Mesenchymal stem cell (in vitro differentiated cells and primary cell): Measurements from ENCODE around the gene STX16.

ENCODE experiments used
- DNase-seq: peaks from one replicate; pipeline ENCODE4 v3.0.0-alpha.2; 2013
- H2AFZ ChIP-seq: one replicate; pipeline ENCODE4 v1.6.1; 2013; ENCODE audit warnings: low read depth, mild to moderate bottlenecking, control low read depth, inconsistent platforms, low read length, moderate library complexity
- H2AK5ac ChIP-seq: 2 replicates; pipeline ENCODE4 v1.6.1; 2013; ENCODE audit warnings: low read length, moderate library complexity, mild to moderate bottlenecking, inconsistent platforms; ENCODE audit not compliant: severe bottlenecking
- H2BK120ac ChIP-seq: one replicate; pipeline ENCODE4 v1.6.1; 2013; ENCODE audit warnings: low read depth, mild to moderate bottlenecking, inconsistent platforms, low read length, moderate library complexity
- H2BK12ac ChIP-seq, 2 experiments: one replicate each; pipeline ENCODE4 v1.6.1; 2013; ENCODE audit warnings: inconsistent platforms in 2 of 2, low read length in 2 of 2, mild to moderate bottlenecking in 2 of 2, moderate library complexity in 2 of 2, control low read depth in 1 of 2
- H2BK15ac ChIP-seq: one replicate; pipeline ENCODE4 v1.6.1; 2013; ENCODE audit warnings: mild to moderate bottlenecking, low read depth, inconsistent platforms; ENCODE audit not compliant: poor library complexity, severe bottlenecking
- H2BK5ac ChIP-seq: 2 replicates; pipeline ENCODE4 v1.6.1; 2013; ENCODE audit warnings: low read depth, mild to moderate bottlenecking, low read length, control low read depth, inconsistent platforms; ENCODE audit not compliant: poor library complexity, severe bottlenecking
- H3K14ac ChIP-seq, 2 experiments: one replicate each; pipeline ENCODE4 v1.6.1; 2013; ENCODE audit warnings: inconsistent platforms in 2 of 2, low read length in 2 of 2, control low read depth in 1 of 2, mild to moderate bottlenecking in 1 of 2, moderate library complexity in 1 of 2
- H3K18ac ChIP-seq, 2 experiments: one replicate each; pipeline ENCODE4 v1.6.1; 2013; ENCODE audit warnings: inconsistent platforms in 2 of 2, low read length in 2 of 2, control low read depth in 1 of 2, low read depth in 1 of 2, mild to moderate bottlenecking in 1 of 2
- H3K23ac ChIP-seq, 2 experiments: one replicate each; pipeline ENCODE4 v1.6.1; 2013; ENCODE audit warnings: inconsistent platforms in 2 of 2, low read length in 2 of 2, mild to moderate bottlenecking in 2 of 2, moderate library complexity in 2 of 2, control low read depth in 1 of 2
- H3K27ac ChIP-seq: 2 replicates; pipeline ENCODE4 v1.5.1; 2013; ENCODE audit warnings: mild to moderate bottlenecking, moderate library complexity, low read length, control low read depth, inconsistent platforms; ENCODE audit not compliant: poor library complexity, severe bottlenecking
- H3K27me3 ChIP-seq, 2 experiments: 2 replicates each; pipeline versions ENCODE4 v1.6.1 to v1.7.0; 2013; ENCODE audit warnings: low read length in 2 of 2, mild to moderate bottlenecking in 2 of 2, moderate library complexity in 2 of 2, control low read depth in 1 of 2, inconsistent platforms in 1 of 2; ENCODE audit not compliant: control insufficient read depth in 1 of 2, insufficient read depth in 1 of 2
- H3K36me3 ChIP-seq, 2 experiments: 2 replicates each; pipeline versions ENCODE4 v1.6.1 to v1.7.0; 2013; ENCODE audit warnings: low read length in 2 of 2, control low read depth in 1 of 2, inconsistent platforms in 1 of 2, low read depth in 1 of 2, mild to moderate bottlenecking in 1 of 2; ENCODE audit not compliant: insufficient read depth in 2 of 2, control insufficient read depth in 1 of 2
- H3K4ac ChIP-seq, 2 experiments: one replicate each; pipeline ENCODE4 v1.6.1; 2013; ENCODE audit warnings: inconsistent platforms in 2 of 2, low read length in 2 of 2, mild to moderate bottlenecking in 2 of 2, moderate library complexity in 2 of 2, control low read depth in 1 of 2, low read depth in 1 of 2
- H3K4me1 ChIP-seq: 2 replicates; pipeline ENCODE4 v1.6.1; 2013; ENCODE audit warnings: low read depth, low read length, control low read depth; ENCODE audit not compliant: control insufficient read depth, insufficient read depth
- H3K4me2 ChIP-seq: 2 replicates; pipeline ENCODE4 v1.6.1; 2013; ENCODE audit warnings: low read length, mild to moderate bottlenecking, inconsistent platforms; ENCODE audit not compliant: poor library complexity, severe bottlenecking
- H3K4me3 ChIP-seq, 2 experiments: 2 replicates each; pipeline versions ENCODE4 v1.5.1 to v1.7.0; 2013; ENCODE audit warnings: low read length in 2 of 2, mild to moderate bottlenecking in 2 of 2, control low read depth in 1 of 2, low read depth in 1 of 2; ENCODE audit not compliant: insufficient read depth in 1 of 2
- H3K79me1 ChIP-seq: replicated peaks from 2 replicates; pipeline ENCODE4 v1.6.1; 2013; ENCODE audit warnings: mild to moderate bottlenecking, control low read depth, low read length, inconsistent platforms; ENCODE audit not compliant: poor library complexity, severe bottlenecking
- H3K9ac ChIP-seq: 2 replicates; pipeline ENCODE4 v1.7.0; 2013; ENCODE audit warnings: mild to moderate bottlenecking, low read length, moderate library complexity
- H3K9me3 ChIP-seq: 2 replicates; pipeline ENCODE4 v1.7.0; 2013; ENCODE audit warnings: mild to moderate bottlenecking, low read length; ENCODE audit not compliant: control insufficient read depth
- H4K8ac ChIP-seq: one replicate; pipeline ENCODE4 v1.6.1; 2013; ENCODE audit warnings: inconsistent platforms, mild to moderate bottlenecking, low read length, moderate library complexity
- H4K91ac ChIP-seq: one replicate; pipeline ENCODE4 v1.6.1; 2013; ENCODE audit warnings: mild to moderate bottlenecking, low read length, inconsistent platforms
- WGBS: methylation state at CpG from one replicate; pipeline ENCODE4 v1.1.7; 2013; ENCODE audit warnings: mixed read lengths; 5-methylcytosine and 5-hydroxymethylcytosine counted together

STX16 gene

DNA sequence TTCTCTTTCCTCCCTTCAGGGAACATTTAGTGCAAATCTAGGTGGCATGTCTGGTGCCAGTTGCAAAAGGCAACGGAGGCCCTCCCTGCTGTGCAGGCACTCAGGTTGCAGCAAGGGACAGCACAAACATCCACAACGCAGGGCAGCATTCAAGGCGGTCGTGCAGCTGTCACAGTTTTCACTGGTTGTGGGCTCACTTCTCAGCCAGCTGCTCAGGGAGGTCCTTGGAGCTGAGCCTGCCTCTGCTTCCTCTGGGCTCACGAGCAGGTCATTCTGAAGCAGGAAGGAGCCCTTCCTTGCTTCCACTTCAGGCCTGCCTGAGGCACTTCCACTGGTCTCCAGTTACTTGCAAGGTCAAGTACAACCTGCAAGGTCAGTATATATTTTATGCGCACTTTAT is 37.8 kb downstream of the STX16 start:
- Histone ChIP-seq H3K14ac (no peak overlapping the region), H3K18ac (no peak overlapping the region), H2BK5ac (no peak overlapping the region), H3K36me3 (peaks cover 8 to 11% of the 10 kb centered on the region in 2 experiments), H3K4me2 (no peak overlapping the region), H2BK12ac (no peak overlapping the region), H2AK5ac (no peak overlapping the region), H3K27me3 (no peaks in the 10 kb centered on the region), H2AFZ (no peak overlapping the region), H3K27ac (no peak overlapping the region), H2BK120ac (no peak overlapping the region), H3K79me1 (peaks cover 8% of the 10 kb centered on the region), H3K4me3 (no peak overlapping the region), H3K9ac (no peak overlapping the region), H3K4me1 (peaks cover 15% of the 10 kb centered on the region), H3K23ac (no peak overlapping the region), H4K91ac (no peak overlapping the region), H3K4ac (no peak overlapping the region), H4K8ac (peak overlapping the region; percentile 27), H3K9me3 (no peaks in the 10 kb centered on the region), H2BK15ac (no peak overlapping the region)
- DNase-seq: no peak
- 65% methylated on average over 6 of the region's 6 CpGs for WGBS

DNA sequence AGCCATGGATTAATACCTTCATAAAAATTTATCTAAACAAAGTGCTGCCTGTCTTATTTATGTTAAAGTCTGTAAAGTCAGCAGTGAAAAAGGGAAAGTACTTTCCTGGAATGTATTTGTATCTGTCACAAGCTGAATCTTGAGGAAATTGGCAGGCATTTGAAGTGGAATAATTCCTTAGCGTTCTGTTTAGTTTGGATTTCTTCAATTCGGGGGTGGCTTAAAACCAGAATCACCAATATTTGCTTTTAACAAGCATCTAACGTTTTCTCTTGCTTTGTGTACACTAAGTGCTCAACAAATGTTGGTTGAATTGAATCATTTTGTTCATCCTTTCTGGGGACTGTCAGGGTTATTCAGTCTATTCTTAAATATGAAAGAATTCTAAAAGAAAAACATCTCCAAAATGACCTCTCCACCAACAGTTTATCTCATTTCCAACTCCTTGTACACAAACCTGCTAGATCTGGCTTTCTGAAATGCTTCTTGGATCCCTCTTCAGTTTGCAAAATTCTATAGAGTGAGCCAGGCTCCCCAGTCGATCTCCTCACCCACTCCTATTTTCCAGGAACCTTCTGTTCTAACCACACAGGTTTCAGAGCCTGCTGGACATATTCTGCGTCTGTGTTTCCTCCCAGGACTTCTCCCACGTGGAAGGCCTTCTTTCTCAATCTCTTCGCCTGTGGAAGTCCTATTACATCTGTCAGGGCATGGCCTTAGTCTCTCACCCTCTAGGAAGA is 39.5 kb downstream of the STX16 start:
- no peak overlapping the region for H2BK12ac ChIP-seq
- H3K4me3 ChIP-seq: no peak overlapping the region
- no peaks in the 10 kb centered on the region for H3K27me3 ChIP-seq
- peaks cover 24% of the 10 kb centered on the region in 2 experiments for H3K36me3 ChIP-seq
- no peak overlapping the region for H2AK5ac ChIP-seq
- H2AFZ ChIP-seq: no peak overlapping the region
- H3K4me1 ChIP-seq: peaks cover 24% of the 10 kb centered on the region
- H3K79me1 ChIP-seq: peaks cover 21% of the 10 kb centered on the region
- no peaks in the 10 kb centered on the region for H3K9me3 ChIP-seq
- H3K9ac ChIP-seq: peak overlapping the region; percentile 90
- no peak overlapping the region for H2BK5ac ChIP-seq
- H4K91ac ChIP-seq: no peak overlapping the region
- no peak overlapping the region for H3K23ac ChIP-seq
- no peak overlapping the region for H3K27ac ChIP-seq
- 62% methylated on average over 5 of the region's 7 CpGs for WGBS
- peak; percentile 86 for DNase-seq
- no peak overlapping the region for H3K14ac ChIP-seq
- H2BK120ac ChIP-seq: no peak overlapping the region
- no peak overlapping the region for H3K4ac ChIP-seq
- H3K4me2 ChIP-seq: no peak overlapping the region
- H4K8ac ChIP-seq: no peak overlapping the region
- H3K18ac ChIP-seq: no peak overlapping the region
- no peak overlapping the region for H2BK15ac ChIP-seq

DNA sequence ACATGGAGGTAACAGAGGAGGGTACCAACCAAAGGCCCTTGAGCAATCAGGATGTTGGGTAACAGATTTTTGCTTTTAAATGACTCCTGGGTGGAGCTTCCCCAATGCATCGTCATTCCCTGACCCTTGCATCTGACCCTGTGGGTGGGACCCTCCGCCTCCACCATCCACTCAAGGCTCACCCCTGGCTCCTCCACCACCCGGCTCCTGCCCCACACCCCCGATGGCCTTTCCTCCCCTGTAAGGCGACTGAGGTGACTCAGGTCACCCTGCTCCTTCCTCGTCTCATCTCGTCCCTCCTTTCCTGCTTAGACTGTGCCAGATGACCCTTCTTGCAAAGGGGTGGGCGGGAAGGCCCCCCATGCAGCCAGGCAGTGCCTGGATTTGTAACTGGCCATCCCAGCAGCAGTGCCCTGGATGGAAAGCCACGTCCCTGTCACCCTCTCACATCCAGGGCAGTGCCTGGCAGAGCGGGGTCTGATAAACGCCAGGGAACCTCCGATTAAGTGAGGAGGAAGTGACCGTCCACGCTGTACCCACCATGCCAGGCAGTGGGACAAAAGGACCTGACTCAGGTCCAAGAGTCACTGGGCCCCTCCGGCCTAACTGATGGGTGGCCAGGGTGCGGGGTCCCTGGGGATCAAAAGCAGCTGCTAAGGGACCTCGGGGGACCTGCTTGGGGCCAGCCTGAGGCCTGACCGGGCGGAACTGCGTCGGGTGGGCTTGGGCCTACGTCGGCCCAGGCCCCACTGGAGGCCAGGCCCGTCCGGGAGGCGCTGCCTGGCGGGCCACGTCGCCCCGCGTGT is 40.9 kb downstream of the STX16 start:
- peak; percentile 27 for DNase-seq
- H2BK5ac ChIP-seq: no peak overlapping the region
- no peak overlapping the region for H3K4me2 ChIP-seq
- H2BK120ac ChIP-seq: no peak overlapping the region
- WGBS: 87% methylated on average over 23 of the region's 31 CpGs
- H2BK15ac ChIP-seq: no peak overlapping the region
- no peaks in the 10 kb centered on the region for H3K9me3 ChIP-seq
- no peaks in the 10 kb centered on the region for H3K27me3 ChIP-seq
- H2BK12ac ChIP-seq: peak overlapping the region; percentile 6 to 19
- H3K18ac ChIP-seq: peak overlapping the region; percentile 76 to 89
- no peak overlapping the region for H3K4me3 ChIP-seq
- H3K36me3 ChIP-seq: peaks cover 32 to 33% of the 10 kb centered on the region in 2 experiments
- peak overlapping the region; percentile 90 for H3K9ac ChIP-seq
- H2AFZ ChIP-seq: no peak overlapping the region
- H3K23ac ChIP-seq: no peak overlapping the region
- peaks cover 31% of the 10 kb centered on the region for H3K79me1 ChIP-seq
- H3K27ac ChIP-seq: no peak overlapping the region
- H3K14ac ChIP-seq: no peak overlapping the region
- peak overlapping the region; percentile 68 to 80 for H3K4ac ChIP-seq
- H4K91ac ChIP-seq: peak overlapping the region; percentile 97
- peak overlapping the region; percentile 34 for H2AK5ac ChIP-seq
- peaks cover 33% of the 10 kb centered on the region for H3K4me1 ChIP-seq
- H4K8ac ChIP-seq: peak overlapping the region; percentile 100

DNA sequence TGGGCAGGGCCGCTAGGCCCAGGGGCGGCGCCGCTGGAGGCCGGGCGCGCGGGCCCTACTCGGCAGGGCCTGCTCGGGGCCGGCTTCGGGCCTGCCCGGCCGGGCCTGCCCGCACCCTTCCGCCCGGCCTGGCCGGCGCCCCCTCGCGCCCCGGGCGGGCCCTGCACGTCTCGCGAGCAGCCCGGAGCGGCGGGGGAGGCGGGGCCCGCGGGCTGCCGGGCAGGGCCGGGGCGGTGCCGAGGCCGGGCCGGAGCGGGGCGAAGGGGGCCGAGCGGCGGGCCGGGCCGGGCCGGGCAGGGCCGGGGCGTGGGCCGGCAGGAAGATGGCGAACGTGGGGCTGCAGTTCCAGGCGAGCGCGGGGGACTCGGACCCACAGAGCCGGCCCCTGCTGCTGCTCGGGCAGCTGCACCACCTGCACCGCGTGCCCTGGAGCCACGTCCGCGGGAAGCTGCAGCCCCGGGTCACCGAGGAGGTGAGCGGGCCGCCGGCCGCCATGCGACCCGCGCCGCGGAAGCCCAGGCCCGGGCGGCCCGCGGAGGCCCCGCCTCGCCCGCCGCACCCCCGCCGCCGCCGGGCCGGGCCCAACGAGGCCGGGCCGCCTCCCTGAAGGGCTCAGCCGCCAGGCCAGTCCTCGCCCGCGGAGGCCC is 41.6 kb downstream of the STX16 start, which contains the start of gene NPEPL1:
NPEPL1 (plus strand) TSS at position 222 of the 647 bp plus-strand sequence; CDS start at position 323, 101 bp downstream.
- H3K4ac ChIP-seq: peak within 1 kb of the TSS; percentile 80 to 85
- peak within 1 kb of the TSS; percentile 97 for H4K91ac ChIP-seq
- peaks cover 39 to 41% of the 10 kb centered on the region in 2 experiments for H3K36me3 ChIP-seq
- H3K9me3 ChIP-seq: no peaks in the 10 kb centered on the region
- H2BK5ac ChIP-seq: no peak within 1 kb of the TSS
- WGBS: 2% methylated on average over 20 of the region's 93 CpGs
- H2BK120ac ChIP-seq: peak within 1 kb of the TSS; percentile 55
- no peaks in the 10 kb centered on the region for H3K27me3 ChIP-seq
- peak within 1 kb of the TSS; percentile 63 to 77 for H3K4me3 ChIP-seq
- peak; percentile 68 for DNase-seq
- H3K4me2 ChIP-seq: peak within 1 kb of the TSS; percentile 75
- H2AK5ac ChIP-seq: peak within 1 kb of the TSS; percentile 34
- H2BK15ac ChIP-seq: peak within 1 kb of the TSS; percentile 74
- H3K9ac ChIP-seq: peak within 1 kb of the TSS; percentile 90
- H2BK12ac ChIP-seq: peak within 1 kb of the TSS; percentile 19 to 28
- H4K8ac ChIP-seq: peak within 1 kb of the TSS; percentile 100
- peaks cover 37% of the 10 kb centered on the region for H3K4me1 ChIP-seq
- no peak within 1 kb of the TSS for H3K27ac ChIP-seq
- no peak within 1 kb of the TSS for H3K23ac ChIP-seq
- H3K18ac ChIP-seq: peak within 1 kb of the TSS; percentile 89 to 94
- H2AFZ ChIP-seq: peak within 1 kb of the TSS; percentile 74
- peak within 1 kb of the TSS in 1 of 2 experiments; percentile 87 for H3K14ac ChIP-seq
- peaks cover 37% of the 10 kb centered on the region for H3K79me1 ChIP-seq
